ENCODE measurements around the gene ZNF84.

The ZNF84 gene

DNA sequence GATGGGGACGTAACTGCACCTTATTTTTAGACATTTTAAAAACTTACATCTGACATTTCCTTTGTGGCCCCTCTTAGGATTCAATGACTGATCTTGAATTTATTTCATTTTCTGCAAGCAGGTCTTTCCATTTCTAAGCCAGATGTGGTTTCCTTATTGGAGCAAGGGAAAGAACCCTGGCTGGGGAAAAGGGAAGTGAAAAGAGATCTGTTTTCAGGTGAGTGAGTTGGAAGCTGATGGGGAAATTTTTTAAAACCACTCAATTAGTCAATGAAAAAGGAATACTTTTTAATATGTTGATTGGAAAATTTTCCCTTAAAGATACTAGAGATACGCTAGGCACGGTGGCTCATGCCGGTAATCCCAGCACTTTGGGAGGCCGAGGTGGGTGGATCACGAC lies 46.0 kb downstream of the ZNF84 start:
- Mint-ChIP-seq H3K4me1 (no peaks in the 10 kb centered on the region), H3K27me3 (ENCODE audit: low read depth, poor library complexity) (peaks cover 9% of the 10 kb centered on the region), H3K9me3 (no peaks in the 10 kb centered on the region), H3K36me3 (ENCODE audit: low read depth) (peaks cover 75% of the 10 kb centered on the region), H3K27ac (no peak overlapping the region), H3K4me3 (peak overlapping the region; percentile 23)
- DNase-seq, result no peak
- TF ChIP-seq, protein P1, sequence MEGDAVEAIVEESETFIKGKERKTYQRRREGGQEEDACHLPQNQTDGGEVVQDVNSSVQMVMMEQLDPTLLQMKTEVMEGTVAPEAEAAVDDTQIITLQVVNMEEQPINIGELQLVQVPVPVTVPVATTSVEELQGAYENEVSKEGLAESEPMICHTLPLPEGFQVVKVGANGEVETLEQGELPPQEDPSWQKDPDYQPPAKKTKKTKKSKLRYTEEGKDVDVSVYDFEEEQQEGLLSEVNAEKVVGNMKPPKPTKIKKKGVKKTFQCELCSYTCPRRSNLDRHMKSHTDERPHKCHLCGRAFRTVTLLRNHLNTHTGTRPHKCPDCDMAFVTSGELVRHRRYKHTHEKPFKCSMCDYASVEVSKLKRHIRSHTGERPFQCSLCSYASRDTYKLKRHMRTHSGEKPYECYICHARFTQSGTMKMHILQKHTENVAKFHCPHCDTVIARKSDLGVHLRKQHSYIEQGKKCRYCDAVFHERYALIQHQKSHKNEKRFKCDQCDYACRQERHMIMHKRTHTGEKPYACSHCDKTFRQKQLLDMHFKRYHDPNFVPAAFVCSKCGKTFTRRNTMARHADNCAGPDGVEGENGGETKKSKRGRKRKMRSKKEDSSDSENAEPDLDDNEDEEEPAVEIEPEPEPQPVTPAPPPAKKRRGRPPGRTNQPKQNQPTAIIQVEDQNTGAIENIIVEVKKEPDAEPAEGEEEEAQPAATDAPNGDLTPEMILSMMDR (IDR thresholded peaks at IDR 0.05), result no peak

DNA sequence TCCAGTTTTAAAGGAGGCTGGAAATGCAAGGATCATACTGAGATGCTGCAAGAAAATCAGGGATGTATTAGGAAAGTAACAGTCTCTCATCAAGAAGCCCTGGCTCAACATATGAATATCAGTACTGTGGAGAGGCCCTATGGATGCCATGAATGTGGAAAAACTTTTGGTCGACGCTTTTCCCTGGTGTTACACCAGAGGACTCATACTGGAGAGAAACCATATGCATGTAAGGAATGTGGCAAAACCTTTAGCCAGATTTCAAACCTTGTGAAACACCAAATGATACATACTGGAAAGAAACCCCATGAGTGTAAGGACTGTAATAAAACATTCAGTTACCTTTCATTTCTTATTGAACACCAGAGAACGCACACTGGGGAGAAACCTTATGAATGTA lies 68.3 kb downstream of the ZNF84 start:
- H3K36me3 Mint-ChIP-seq (ENCODE audit: low read depth), result peaks cover 100% of the 10 kb centered on the region
- H3K27ac Mint-ChIP-seq, result no peak overlapping the region
- no peaks in the 10 kb centered on the region for H3K9me3 Mint-ChIP-seq
- TF ChIP-seq, protein P1 (IDR thresholded peaks at IDR 0.05), result no peak
- H3K4me1 Mint-ChIP-seq, result no peaks in the 10 kb centered on the region
- H3K27me3 Mint-ChIP-seq (ENCODE audit: low read depth, poor library complexity), result no peaks in the 10 kb centered on the region
- no peak overlapping the region for H3K4me3 Mint-ChIP-seq
- no peak for DNase-seq

DNA sequence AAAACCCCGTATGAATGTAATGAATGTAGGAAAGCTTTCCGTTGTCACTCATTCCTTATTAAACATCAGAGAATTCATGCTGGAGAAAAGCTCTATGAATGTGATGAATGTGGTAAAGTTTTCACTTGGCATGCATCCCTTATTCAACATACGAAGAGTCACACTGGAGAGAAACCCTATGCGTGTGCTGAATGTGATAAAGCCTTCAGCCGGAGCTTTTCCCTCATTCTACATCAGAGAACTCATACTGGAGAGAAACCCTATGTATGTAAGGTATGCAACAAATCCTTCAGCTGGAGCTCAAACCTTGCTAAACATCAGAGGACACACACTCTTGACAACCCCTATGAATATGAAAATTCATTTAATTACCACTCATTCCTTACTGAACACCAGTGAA lies 68.9 kb downstream of the ZNF84 start:
- no peak for DNase-seq
- Mint-ChIP-seq H3K9me3 (no peaks in the 10 kb centered on the region), H3K27me3 (ENCODE audit: low read depth, poor library complexity) (no peaks in the 10 kb centered on the region), H3K36me3 (ENCODE audit: low read depth) (peaks cover 100% of the 10 kb centered on the region), H3K27ac (no peak overlapping the region), H3K4me3 (no peak overlapping the region), H3K4me1 (no peaks in the 10 kb centered on the region)
- TF ChIP-seq, protein P1 (IDR thresholded peaks at IDR 0.05), result no peak

DNA sequence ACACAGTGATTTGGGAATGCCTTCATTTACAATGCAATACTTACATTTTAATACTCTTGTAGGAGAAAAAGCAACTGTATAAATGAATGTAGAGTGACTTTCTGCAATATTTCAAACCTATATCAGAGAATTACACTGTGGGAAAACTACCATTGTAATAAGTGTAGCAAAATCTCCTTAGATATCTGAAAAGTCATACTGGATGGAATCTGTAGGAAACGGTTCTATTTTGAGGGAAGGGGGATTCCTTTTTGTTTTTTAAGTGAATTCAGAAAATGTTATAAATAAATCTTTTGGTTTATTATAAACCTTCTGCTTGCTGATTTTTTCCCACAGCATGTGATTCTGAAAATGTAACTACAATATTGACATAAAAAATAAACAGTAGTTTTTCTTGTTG lies 69.8 kb downstream of the ZNF84 start:
- no peak overlapping the region for H3K4me3 Mint-ChIP-seq
- H3K27me3 Mint-ChIP-seq (ENCODE audit: low read depth, poor library complexity), result no peaks in the 10 kb centered on the region
- H3K36me3 Mint-ChIP-seq (ENCODE audit: low read depth), result peaks cover 100% of the 10 kb centered on the region
- H3K4me1 Mint-ChIP-seq, result no peaks in the 10 kb centered on the region
- no peak for DNase-seq
- peaks cover 5% of the 10 kb centered on the region for H3K9me3 Mint-ChIP-seq
- no peak overlapping the region for H3K27ac Mint-ChIP-seq
- TF ChIP-seq, protein P1 (IDR thresholded peaks at IDR 0.05), result no peak

DNA sequence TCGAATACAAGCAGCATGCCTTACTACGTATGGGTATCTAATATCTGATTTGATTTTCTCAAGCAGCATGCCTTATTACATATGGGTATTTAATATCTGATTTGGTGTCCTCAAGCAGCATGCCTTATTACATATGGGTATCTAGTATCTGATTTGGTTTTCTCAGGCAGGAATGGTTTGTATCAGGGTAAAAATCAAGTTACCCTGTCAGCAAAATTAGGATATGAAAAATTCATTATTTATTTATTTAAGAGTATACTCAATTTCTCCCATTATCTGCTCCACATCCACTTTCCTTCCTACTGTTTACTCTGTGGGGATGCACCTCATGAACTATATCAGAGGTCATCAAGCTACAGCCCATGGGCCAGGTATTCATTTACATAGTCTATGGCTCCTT lies 70.8 kb downstream of the ZNF84 start:
- peaks cover 3% of the 10 kb centered on the region for H3K27me3 Mint-ChIP-seq (ENCODE audit: low read depth, poor library complexity)
- H3K9me3 Mint-ChIP-seq, result peaks cover 13% of the 10 kb centered on the region
- no peak overlapping the region for H3K4me3 Mint-ChIP-seq
- H3K4me1 Mint-ChIP-seq, result no peaks in the 10 kb centered on the region
- peaks cover 97% of the 10 kb centered on the region for H3K36me3 Mint-ChIP-seq (ENCODE audit: low read depth)
- no peak for DNase-seq
- H3K27ac Mint-ChIP-seq, result no peak overlapping the region
- TF ChIP-seq, protein P1 (IDR thresholded peaks at IDR 0.05), result no peak

Measured in nephron progenitor cell (in vitro differentiated cells).